SK-N-SH treated with all-trans-retinoic acid at 6 μM for 48 hours (cell line): ENCODE data around the gene OR7C1.
"Not testable (repeated sequence)": the region's sequence is repeated elsewhere in the genome, so short reads cannot be mapped to it uniquely, and the experiment has no call there.

Experiments
- BACH2 ChIP-seq: fragments of 250-450 bp; sonication (Bioruptor Pico); IDR thresholded peaks from 2 replicates; pipeline ENCODE4 v1.9.0; 2021; ENCODE audit warnings: mild to moderate bottlenecking, borderline replicate concordance
- OSR1 ChIP-seq: fragments of 250-450 bp; sonication (Bioruptor Pico); IDR thresholded peaks from 2 replicates; pipeline ENCODE4 v1.8.0; 2022; ENCODE audit warnings: moderate library complexity, mild to moderate bottlenecking, inconsistent platforms
- TF ChIP-seq, protein P1 (sequence below): fragments of 250-450 bp; sonication (Bioruptor Pico); IDR thresholded peaks from 2 replicates; pipeline ENCODE4 v1.8.0; 2020; ENCODE audit warnings: mild to moderate bottlenecking, moderate library complexity, borderline replicate concordance
- TF ChIP-seq, protein P2 (sequence below): fragments of 250-450 bp; sonication (Bioruptor Pico); IDR thresholded peaks from 2 replicates; pipeline ENCODE4 v1.5.1; 2020; ENCODE audit warnings: low read depth, mild to moderate bottlenecking, moderate library complexity

DNA sequence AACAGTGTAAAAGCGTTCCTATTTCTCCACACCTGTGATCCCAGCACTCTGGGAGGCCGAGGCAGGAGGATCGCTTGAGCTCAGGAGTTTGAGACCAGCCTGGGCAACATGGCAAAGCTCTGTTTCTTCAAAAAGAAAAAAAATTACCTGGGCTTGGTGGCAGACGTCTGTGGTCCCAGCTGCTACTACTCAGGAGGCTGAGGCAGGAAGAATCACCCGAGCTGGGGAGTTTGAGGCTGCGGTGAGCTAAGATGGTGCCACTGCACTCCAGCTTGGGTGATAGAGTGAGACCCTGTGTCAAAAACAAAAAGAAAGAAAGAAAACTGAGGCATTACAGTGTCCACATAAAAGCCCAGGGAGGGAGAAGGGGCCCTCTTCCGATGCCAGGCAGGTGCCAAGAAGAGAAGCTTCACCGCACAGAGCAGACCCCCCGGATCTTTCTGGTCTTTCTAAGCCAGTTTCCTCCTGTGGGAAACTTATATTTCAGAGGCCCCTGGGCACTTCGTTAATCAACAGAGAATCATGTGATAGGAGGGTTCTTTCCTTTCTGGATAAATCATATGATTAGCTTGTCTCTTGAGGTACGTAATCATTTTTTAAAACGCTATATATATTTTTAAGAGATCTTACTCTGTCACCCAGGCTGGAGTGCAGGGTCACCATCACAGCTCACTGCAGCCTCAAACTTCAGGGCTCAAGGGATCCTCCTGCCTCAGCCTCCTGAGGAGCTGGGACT, 56.7 kb downstream of the OR7C1 start, which contains the start of gene ADGRE2:
- TF ChIP-seq OSR1, BACH2 (CRISPR knock-in tag): not testable (repeated sequence)
- TF ChIP-seq, protein P1, sequence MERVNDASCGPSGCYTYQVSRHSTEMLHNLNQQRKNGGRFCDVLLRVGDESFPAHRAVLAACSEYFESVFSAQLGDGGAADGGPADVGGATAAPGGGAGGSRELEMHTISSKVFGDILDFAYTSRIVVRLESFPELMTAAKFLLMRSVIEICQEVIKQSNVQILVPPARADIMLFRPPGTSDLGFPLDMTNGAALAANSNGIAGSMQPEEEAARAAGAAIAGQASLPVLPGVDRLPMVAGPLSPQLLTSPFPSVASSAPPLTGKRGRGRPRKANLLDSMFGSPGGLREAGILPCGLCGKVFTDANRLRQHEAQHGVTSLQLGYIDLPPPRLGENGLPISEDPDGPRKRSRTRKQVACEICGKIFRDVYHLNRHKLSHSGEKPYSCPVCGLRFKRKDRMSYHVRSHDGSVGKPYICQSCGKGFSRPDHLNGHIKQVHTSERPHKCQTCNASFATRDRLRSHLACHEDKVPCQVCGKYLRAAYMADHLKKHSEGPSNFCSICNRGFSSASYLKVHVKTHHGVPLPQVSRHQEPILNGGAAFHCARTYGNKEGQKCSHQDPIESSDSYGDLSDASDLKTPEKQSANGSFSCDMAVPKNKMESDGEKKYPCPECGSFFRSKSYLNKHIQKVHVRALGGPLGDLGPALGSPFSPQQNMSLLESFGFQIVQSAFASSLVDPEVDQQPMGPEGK (CRISPR knock-in tag) = not testable (repeated sequence)
- TF ChIP-seq, protein P2, sequence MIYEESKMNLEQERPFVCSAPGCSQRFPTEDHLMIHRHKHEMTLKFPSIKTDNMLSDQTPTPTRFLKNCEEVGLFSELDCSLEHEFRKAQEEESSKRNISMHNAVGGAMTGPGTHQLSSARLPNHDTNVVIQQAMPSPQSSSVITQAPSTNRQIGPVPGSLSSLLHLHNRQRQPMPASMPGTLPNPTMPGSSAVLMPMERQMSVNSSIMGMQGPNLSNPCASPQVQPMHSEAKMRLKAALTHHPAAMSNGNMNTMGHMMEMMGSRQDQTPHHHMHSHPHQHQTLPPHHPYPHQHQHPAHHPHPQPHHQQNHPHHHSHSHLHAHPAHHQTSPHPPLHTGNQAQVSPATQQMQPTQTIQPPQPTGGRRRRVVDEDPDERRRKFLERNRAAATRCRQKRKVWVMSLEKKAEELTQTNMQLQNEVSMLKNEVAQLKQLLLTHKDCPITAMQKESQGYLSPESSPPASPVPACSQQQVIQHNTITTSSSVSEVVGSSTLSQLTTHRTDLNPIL = not testable (repeated sequence)
